Daoy (cell line): ENCODE measurements around the gene PLCL1. TPM values are rescaled to one million over a fixed set of nuclear protein-coding genes. Genes with fewer than 3 reads are reported as not detected.
A peak's percentile ranks its signal among the peaks of the same experiment; 100 is the strongest.

Experiments
- DNase-seq: peaks from one replicate; pipeline ENCODE4 v3.0.0-alpha.2; 2015; ENCODE audit warnings: low read depth
- total RNA-seq: library from RNA; depleted of rRNA; stranded (reverse); fragments of >200 nt; shearing (Covaris generic); gene quantifications from 2 replicates; pipeline ENCODE4 v1.2.3, GENCODE V29; 2014

The PLCL1 gene
- total RNA-seq, 1 experiment from 2014 or later = 0.11 TPM

DNA sequence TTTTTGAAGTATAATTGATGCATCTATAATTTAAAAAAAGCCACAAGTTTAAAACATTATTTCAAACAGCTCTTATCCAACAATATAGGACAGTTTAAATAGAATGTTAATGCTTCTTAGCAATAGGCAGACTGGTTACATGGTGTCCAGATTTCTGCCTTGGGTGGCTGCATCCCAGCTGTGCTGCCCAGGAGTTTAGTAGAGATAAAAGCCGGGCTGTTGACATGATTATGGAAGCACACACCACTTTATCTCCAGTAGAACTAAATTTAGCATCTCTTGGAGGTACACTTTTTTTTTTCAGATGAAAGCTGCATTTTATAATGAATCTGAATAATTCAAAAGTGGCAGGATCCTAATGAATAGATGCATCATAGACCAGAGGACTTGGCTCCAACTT, 309.7 kb downstream of the PLCL1 start:
- no peak for DNase-seq

- no peak for DNase-seq
Measured at GRCh38 chr2:198115201-198115600, 310.8 kb downstream of the PLCL1 start.

DNA sequence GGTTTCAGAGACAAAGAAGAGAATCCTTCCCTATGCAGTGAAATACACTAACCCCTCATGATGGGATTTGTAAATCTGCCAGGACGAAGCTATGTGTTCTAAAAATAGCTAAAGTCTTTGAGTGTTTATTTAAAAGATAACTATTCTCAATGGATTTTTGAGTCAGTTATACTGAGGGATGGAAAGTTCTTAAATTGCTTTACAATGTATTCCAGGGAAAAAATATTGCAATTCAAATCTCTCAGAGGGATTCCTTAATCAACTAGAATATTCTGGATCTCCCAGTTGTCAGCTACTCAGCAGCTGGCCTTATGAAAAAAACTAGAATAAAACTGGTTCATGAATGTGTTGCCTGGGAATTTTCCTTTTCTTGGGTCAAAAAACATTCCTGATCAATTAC, 312.4 kb downstream of the PLCL1 start:
- DNase-seq = no peak

DNA sequence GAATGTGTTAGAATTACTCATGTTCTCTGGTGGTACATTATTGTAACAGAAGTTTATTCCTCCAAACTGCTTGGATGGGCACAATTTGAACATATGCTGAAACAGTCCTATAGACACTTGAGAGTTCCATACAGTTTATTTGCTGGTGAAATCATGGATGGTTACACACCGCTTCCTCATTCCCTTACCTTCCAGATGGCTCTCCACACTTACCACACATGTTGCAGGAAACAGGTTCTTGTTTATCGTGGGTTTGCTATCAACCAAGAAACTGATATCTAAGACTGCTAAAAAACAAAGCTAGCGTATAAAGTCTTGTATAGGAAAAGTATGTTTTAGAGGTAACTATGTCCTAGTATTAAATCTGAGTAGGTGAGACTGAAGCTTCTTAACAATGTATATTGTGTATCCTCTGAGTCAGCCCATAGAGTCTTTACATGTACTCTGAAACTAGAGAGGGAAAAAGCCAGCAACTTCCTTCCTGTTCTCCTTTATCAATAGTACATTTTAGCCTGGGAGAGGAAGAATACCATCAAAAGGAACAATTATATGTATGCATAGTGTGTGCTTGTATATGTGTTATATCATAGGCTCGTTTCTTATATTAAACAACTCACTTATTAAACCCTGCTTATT, 313.1 kb downstream of the PLCL1 start:
- DNase-seq = no peak

DNA sequence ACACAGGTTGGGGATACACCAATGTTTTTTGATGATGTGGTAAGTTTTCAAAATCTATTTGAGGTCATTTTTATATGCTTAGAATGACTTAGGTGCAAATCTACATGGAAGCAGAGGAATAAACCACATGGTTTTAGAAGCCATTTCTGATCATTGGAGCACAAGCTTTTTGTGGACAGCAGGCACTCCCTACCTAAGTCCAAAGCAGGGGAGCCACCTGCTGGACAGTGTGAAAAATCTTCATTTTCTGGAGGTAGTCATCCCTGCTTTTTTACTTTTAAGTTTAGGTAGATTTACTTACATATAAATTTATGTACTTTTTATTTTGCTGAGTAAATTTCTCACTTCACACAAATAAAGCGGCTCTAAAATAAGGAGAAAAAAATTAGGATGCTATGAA, 323.2 kb downstream of the PLCL1 start:
- peak; percentile 57 for DNase-seq

DNA sequence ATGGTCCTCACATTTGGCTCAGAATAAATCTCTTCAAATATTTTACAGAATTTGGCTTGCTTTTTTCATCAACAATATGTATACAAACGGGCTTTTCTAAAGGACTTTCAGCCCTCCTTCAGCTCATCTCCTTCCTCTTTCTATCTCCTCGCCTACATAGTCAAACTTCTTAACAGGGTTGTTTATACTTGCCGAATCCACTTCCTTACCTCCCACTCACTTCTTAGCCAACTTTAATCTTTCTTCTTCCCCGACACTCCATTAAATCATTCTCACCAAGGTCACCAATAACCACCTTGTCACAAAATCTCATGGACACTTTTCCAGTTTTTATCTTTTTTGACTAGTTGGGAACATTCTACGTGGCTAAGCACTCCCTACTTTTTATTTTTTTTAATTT, 325.2 kb downstream of the PLCL1 start:
- DNase-seq = no peak

GRCh38 chr2:198134293-198134955, 330.0 kb downstream of the PLCL1 start:
- peak; percentile 23 for DNase-seq

- no peak for DNase-seq
Measured at GRCh38 chr2:198135481-198135934, 331.1 kb downstream of the PLCL1 start.

DNA sequence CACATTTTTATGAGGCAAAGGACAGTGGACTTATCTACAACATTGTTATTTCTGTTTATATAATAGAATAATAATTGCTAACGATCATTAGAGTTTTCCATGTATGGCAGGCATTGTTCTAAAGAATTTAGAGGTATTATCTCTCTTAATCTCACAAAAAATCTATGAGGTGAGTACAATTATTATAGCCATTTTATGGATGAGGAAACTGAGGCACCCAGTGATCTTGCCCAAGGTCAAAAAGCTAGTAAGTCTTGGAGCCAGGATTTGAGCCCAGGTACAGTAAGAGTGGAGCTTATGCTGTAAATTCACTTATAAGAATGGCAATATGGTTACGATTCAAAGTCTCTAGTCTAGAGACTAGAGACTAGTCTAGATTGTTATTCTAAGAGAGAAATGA, 331.7 kb downstream of the PLCL1 start:
- no peak for DNase-seq

DNA sequence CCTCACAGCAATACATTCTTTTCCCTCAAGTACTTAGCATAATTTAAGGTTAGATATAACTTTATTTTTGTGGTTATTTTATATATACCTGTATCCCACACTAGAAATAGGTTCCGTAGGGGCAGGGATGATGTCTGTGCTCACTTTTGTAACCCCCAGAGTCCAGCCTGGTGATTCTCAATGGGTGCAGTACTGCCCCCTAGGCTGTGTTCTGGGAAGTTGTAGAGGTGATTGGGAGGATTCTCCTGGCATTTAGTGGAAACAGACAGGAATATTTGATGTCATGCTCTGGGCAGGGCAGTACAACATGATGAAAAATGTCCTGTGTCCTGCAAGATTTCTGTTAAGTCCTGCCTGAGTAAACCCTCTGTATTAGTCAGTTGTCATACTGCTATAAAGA, 333.3 kb downstream of the PLCL1 start:
- no peak for DNase-seq

DNA sequence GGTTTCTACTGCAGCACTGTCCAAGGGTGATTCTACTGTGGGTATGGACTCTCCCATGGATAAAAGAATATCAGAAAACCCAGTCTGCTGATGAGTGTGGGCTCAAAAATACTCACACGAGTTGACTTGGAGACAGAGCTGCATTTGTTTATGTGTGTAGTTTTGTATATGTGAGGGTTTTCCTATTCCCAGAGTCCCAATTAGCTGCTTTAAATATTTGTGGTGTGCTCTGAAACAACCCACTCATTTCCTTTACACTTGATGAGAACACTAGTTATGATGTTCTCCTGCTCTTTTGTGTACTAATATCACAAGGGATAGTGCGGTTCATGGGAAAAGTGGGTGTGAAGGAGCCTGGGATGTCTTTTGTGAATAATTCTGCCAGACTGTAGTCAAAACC, 337.3 kb downstream of the PLCL1 start:
- DNase-seq = no peak

GRCh38 chr2:198143156-198143555, 338.8 kb downstream of the PLCL1 start:
- no peak for DNase-seq

DNA sequence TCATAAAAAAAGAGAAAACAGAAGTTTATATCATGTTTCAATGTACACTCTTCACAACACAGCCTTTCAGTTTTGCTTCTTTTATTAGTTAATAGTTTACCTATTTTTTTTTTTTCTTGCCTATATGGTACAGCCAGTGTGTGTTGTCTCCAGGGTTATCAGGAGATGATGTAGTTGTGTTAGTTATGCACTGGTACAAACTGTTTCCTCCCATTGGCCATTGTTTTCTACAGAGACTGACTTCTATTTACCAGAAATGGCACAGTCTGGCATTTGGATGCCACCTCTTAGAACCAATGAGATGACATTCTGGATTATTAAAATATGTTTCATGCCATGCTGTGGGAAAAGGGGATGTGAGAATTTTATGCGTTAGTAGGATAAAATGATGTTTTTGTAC, 339.4 kb downstream of the PLCL1 start:
- DNase-seq = no peak

DNA sequence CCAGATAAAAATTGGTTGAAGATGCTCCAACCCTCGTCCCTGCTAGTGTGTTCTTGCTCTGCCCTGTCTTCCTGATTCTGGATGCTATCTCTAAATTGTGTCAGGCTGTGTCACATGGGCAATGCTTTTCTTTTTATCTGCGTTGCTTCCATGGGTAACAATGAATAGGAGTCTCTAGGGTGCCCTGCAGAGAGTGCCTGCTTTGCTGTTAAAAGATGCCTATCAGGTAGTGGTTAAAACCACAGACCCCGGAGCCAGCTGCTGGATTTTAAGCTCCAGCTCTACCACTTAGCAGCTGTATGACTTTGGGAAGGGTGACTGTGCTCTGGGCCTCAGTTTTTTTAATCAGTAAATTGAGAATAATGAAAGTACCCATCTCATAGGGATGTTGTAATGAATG, 340.3 kb downstream of the PLCL1 start:
- no peak for DNase-seq

GRCh38 chr2:198146346-198146940, 342.1 kb downstream of the PLCL1 start:
- no peak for DNase-seq

DNA sequence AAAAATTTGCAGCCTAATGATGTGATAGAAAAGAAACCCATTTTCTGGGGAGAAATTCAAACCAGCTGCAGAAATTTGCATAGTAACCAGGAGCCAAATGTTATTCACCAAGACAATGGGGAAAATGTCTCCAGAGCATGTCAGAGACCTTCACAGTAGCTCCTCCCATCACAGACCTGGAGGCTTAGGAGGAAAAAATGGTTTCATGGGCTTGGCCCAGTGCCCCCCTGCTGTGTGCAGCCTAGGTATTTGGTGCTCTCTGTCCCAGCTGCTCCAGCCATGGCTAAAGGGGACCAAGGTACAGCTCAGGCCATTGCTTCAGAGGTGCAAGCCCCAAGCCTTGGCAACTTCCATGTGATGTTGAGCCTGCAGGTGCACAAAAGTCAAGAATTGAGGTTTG, 352.9 kb downstream of the PLCL1 start:
- DNase-seq = no peak

DNA sequence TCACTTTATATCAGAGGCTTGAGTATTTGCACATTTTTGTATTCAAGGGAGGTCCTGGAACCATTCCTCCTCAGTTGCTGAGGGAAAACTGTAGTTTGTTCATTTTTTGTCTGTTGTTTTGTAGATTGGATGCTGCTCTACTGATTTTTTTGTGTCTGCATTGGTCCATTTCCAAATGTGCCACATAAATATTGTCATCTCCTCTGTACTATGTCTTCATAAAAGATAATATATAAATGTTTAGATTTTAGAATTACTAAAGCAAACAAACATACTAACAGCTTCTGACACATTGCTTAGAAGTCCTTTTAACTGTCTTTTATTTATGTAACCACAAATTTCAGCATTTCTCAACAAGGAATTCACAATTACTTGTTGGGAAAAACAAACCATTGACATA, 356.8 kb downstream of the PLCL1 start:
- no peak for DNase-seq

DNA sequence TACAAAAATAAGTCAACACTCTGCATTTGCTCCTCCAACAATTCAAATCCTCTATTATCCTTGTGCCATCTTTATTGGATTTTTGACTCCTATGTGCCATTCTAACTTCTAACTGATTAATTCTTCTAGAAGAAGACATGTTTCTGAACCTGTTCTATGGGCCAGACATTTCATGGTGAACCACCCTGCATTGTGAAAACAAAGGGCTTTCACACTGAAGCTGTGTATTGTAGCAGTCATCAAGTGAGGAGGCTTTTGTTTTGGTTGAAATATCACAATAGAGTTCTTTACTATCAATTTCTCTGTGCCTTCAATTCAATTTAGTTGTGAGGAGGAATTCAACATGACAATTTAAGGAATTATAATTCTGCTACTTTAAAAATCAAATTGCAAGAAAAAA, 357.9 kb downstream of the PLCL1 start:
- DNase-seq = no peak

GRCh38 chr2:198164843-198165242, 360.4 kb downstream of the PLCL1 start:
- DNase-seq = no peak

- DNase-seq = no peak
Measured at GRCh38 chr2:198165289-198165688, 360.9 kb downstream of the PLCL1 start.

DNA sequence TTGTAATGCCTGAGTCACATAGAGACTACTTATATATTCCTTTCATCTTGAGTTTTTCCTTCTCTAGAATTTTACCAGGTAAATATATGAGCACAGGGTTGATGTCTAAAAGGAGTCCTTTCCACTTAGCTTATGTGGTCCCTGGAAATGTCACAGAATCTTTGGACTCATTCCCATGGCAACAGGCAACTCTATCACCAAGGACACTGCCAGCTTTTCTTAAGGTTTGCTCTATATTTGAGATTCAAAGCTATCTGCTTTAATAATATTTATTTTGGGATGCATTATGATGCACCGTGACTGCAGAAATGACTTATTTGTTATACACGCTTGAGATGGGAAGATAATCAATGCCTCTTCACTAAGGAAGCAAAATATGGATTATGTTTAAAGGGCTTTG, 363.0 kb downstream of the PLCL1 start:
- DNase-seq = no peak

DNA sequence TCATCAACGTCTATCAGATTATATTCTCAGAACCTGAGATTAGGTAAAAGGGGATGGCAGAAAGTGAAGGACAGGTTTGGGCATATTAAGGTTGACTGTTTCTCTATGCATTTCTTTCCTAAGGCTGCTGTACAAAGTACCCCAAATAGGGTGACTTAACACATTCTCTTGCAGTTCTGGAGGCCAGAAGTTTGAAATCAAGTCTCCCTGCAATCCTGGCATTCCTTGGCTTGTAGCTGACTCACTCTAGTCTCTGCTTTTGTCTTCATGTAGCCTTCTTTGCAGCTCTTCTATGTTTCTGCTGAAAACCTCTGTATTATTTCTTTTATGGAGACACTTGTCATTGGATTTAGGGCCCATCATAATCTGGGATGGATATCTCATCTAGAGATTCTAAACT, 364.3 kb downstream of the PLCL1 start:
- no peak for DNase-seq

DNA sequence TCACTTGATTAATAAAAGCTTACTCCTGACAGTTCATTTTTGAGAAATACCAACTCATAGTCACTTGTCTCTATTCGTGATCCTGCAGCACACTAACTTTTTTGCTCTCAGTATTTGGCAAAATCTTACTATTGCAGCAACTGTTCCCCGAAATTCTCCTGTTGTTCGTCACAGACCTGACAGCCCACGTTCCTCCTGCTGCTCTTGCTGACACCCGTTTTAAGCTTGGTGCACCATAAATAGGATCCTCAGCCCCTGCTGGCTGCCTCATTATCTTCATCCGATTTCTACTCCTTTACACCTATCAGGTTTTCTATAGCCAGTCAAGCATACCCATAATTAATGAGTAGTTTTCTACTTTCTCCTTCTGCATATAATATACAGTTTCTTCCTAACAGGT, 368.8 kb downstream of the PLCL1 start:
- no peak for DNase-seq
